ENCODE results near the gene FAM222A. TPM values are rescaled to one million over a fixed set of nuclear protein-coding genes. Genes with fewer than 3 reads are reported as not detected.

The FAM222A gene
- total RNA-seq, 1 experiment from 2014 or later, result 3.7 TPM

GRCh38 chr12:109695961-109696461 is 17.6 kb upstream of the FAM222A start:
- CTCF ChIA-PET, result no interaction called here
- H3K9me2 ChIP-seq (ENCODE audit: insufficient read depth), result no peaks in the 10 kb centered on the region
- ATAC-seq (peak; percentile 74), DNase-seq (ENCODE audit: low read depth, low spot score) (peak; percentile 18)
- POLR2A ChIA-PET, result interaction anchor here (0.6 kb wide), 1 partner anchor 9 kb away, joined by 3 read pairs; no protein-coding TSS in a partner anchor
- H3K27me3 ChIP-seq (ENCODE audit: insufficient read depth, low read length), result peaks cover 23% of the 10 kb centered on the region
- TF ChIP-seq YY1 (IDR thresholded peaks at IDR 0.05; ENCODE audit: extremely low read depth, insufficient replicate concordance, low read depth, low read length) (no peak), TCF7L2 (IDR thresholded peaks at IDR 0.05; ENCODE audit: borderline replicate concordance, extremely low read depth, insufficient read depth, insufficient read length) (peak; percentile 98)
- H3K4me1 ChIP-seq (ENCODE audit: control insufficient read depth in 1 of 2, insufficient read depth in 2 of 2, low read length in 2 of 2), result peaks cover 18 to 20% of the 10 kb centered on the region in 2 experiments
- no peaks in the 10 kb centered on the region for H4K20me1 ChIP-seq (ENCODE audit: insufficient read depth)
- no peak overlapping the region for H3K4me3 ChIP-seq (replicated peaks in 1 of 2; ENCODE audit: low read depth in 1 of 2, low read length in 2 of 2)
- H2AFZ ChIP-seq (ENCODE audit: low read depth, low read length, poor library complexity, severe bottlenecking), result peak overlapping the region; percentile 90
- 0 out of 2 replicates have a peak overlapping the region, but pooled peaks have one; percentile 6 for H3K9ac ChIP-seq (ENCODE audit: low read length)
- RAD21 ChIA-PET (ENCODE audit: low non-redundant PET in 1 of 2, low total read pairs in 2 of 2, uncharacterized antibody in 2 of 2, unreplicated experiment in 2 of 2), result interaction anchor here in 1 of 2 experiments (0.6 kb wide), 1 partner anchor 59 kb away, joined by 4 read pairs; no protein-coding TSS in a partner anchor
- no peaks in the 10 kb centered on the region for H3K36me3 ChIP-seq (ENCODE audit: control insufficient read depth in 1 of 2, insufficient read depth in 2 of 2, low read length in 2 of 2)
- no peaks in the 10 kb centered on the region for H3K79me2 ChIP-seq (ENCODE audit: insufficient read depth, low read length)
- BruUV-seq (replicated peaks), result no TSS peak
- peak overlapping the region; percentile 36 for H3K4me2 ChIP-seq (ENCODE audit: low read length)
- intact Hi-C loops (cut with micrococcal nuclease), result no loop called here
- no peak overlapping the region for H3K27ac ChIP-seq (ENCODE audit: low read depth, low read length)
- no peaks in the 10 kb centered on the region for H3K9me3 ChIP-seq (ENCODE audit: control insufficient read depth in 1 of 2, insufficient read depth in 1 of 2, low read depth in 1 of 2, low read length in 2 of 2)

GRCh38 chr12:109696485-109697269 is 16.9 kb upstream of the FAM222A start:
- H3K9me2 ChIP-seq (ENCODE audit: insufficient read depth), result no peaks in the 10 kb centered on the region
- 0 out of 2 replicates have a peak, but pooled peaks have one; percentile 41 for ATAC-seq
- no peak overlapping the region for H3K9ac ChIP-seq (ENCODE audit: low read length)
- ChIA-PET POLR2A (no interaction called here), RAD21 (ENCODE audit: low non-redundant PET in 1 of 2, low total read pairs in 2 of 2, uncharacterized antibody in 2 of 2, unreplicated experiment in 2 of 2) (no interaction called here), CTCF (no interaction called here)
- peaks cover 18 to 20% of the 10 kb centered on the region in 2 experiments for H3K4me1 ChIP-seq (ENCODE audit: control insufficient read depth in 1 of 2, insufficient read depth in 2 of 2, low read length in 2 of 2)
- peak overlapping the region; percentile 36 for H3K4me2 ChIP-seq (ENCODE audit: low read length)
- peaks cover 21% of the 10 kb centered on the region for H3K27me3 ChIP-seq (ENCODE audit: insufficient read depth, low read length)
- H3K79me2 ChIP-seq (ENCODE audit: insufficient read depth, low read length), result no peaks in the 10 kb centered on the region
- no peaks in the 10 kb centered on the region for H4K20me1 ChIP-seq (ENCODE audit: insufficient read depth)
- H3K4me3 ChIP-seq (replicated peaks in 1 of 2; ENCODE audit: low read depth in 1 of 2, low read length in 2 of 2), result no peak overlapping the region
- no peak overlapping the region for H2AFZ ChIP-seq (ENCODE audit: low read depth, low read length, poor library complexity, severe bottlenecking)
- no peak for DNase-seq (ENCODE audit: low read depth, low spot score)
- no peaks in the 10 kb centered on the region for H3K9me3 ChIP-seq (ENCODE audit: control insufficient read depth in 1 of 2, insufficient read depth in 1 of 2, low read depth in 1 of 2, low read length in 2 of 2)
- no TSS peak for BruUV-seq (replicated peaks)
- no peak overlapping the region for H3K27ac ChIP-seq (ENCODE audit: low read depth, low read length)
- intact Hi-C loops (cut with micrococcal nuclease), result no loop called here
- H3K36me3 ChIP-seq (ENCODE audit: control insufficient read depth in 1 of 2, insufficient read depth in 2 of 2, low read length in 2 of 2), result no peaks in the 10 kb centered on the region
- no peak for TF ChIP-seq RAD21 (IDR thresholded peaks at IDR 0.05; ENCODE audit: low read depth)
- no peak for TF ChIP-seq REST (IDR thresholded peaks at IDR 0.05; ENCODE audit: low read depth)
- TF ChIP-seq SP1 (IDR thresholded peaks at IDR 0.05; ENCODE audit: low read depth), result no peak
- no peak for TF ChIP-seq SIN3A (IDR thresholded peaks at IDR 0.05; ENCODE audit: low read depth)
- TF ChIP-seq EGR1 (IDR thresholded peaks at IDR 0.05; ENCODE audit: low read depth), result no peak
- TF ChIP-seq CTCF (IDR thresholded peaks at IDR 0.05 in 2 of 3, conservative IDR thresholded peaks at IDR 0.05 in 1 of 3; ENCODE audit: borderline replicate concordance in 1 of 3, insufficient read depth in 1 of 3, low read depth in 2 of 3, low read length in 2 of 3), result no peak
- TF ChIP-seq CBX3 (IDR thresholded peaks at IDR 0.05; ENCODE audit: low read depth), result no peak
- no peak for TF ChIP-seq CEBPB (IDR thresholded peaks at IDR 0.05; ENCODE audit: low read depth)
- no peak for TF ChIP-seq TCF7L2 (IDR thresholded peaks at IDR 0.05; ENCODE audit: borderline replicate concordance, extremely low read depth, insufficient read depth, insufficient read length)
- TF ChIP-seq ZNF274 (IDR thresholded peaks at IDR 0.05; ENCODE audit: low read depth, low read length), result no peak
- TF ChIP-seq FOSL1 (IDR thresholded peaks at IDR 0.05; ENCODE audit: low read depth), result peak; percentile 60
- no peak for TF ChIP-seq MAX (IDR thresholded peaks at IDR 0.05)
